ENCODE results near the gene PXMP2. TPM values are rescaled to one million over a fixed set of nuclear protein-coding genes. Genes with fewer than 3 reads are reported as not detected.

The PXMP2 gene
- total RNA-seq, 2 donors from 2014 or later = 25.7 to 107 TPM

DNA sequence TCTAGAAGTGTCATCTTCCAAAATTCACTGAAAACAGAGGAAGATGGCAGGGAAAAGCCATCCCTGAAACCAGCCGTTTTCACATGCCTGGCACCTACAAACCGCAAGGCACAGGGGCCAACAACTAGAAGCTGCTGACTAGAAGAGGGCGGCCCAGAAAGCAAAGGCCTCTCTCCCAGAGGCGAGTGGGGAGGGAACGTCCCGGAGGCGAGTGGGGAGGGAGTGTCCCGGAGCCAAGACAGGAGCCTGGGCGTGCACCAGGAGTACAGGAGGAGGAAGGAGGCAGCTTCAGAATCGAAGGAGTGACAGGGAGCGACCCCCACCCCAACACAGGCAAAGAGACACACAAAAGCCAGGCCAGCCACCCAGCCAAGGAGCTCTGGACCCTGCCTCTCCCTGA, 53.3 kb downstream of the PXMP2 start:
- no peaks in the 10 kb centered on the region for H3K4me1 ChIP-seq (replicated peaks)
- no peak for DNase-seq (ENCODE audit: low spot score)
- no peaks in the 10 kb centered on the region for H3K27me3 ChIP-seq (replicated peaks; ENCODE audit: insufficient read depth)
- H3K27ac ChIP-seq = no peak overlapping the region
- TF ChIP-seq CTCF (IDR thresholded peaks at IDR 0.05) (no peak), POLR2A (IDR thresholded peaks at IDR 0.05) (no peak), POLR2AphosphoS5 (IDR thresholded peaks at IDR 0.05) (no peak)
- 85% methylated on average over 11 of the region's 11 CpGs for WGBS
- intact Hi-C loops (cut with DNase I) = no loop called here
- H3K36me3 ChIP-seq = peaks cover 0 to 25% of the 10 kb centered on the region in 2 donors
- no peak overlapping the region for H3K4me3 ChIP-seq
- H3K9me3 ChIP-seq = no peaks in the 10 kb centered on the region

GRCh38 chr12:132741620-132742019, 54.2 kb downstream of the PXMP2 start:
- intact Hi-C loops (cut with DNase I) = no loop called here
- Histone ChIP-seq H3K36me3 (peaks cover 1 to 20% of the 10 kb centered on the region in 2 donors), H3K4me3 (no peak overlapping the region), H3K4me1 (replicated peaks) (no peaks in the 10 kb centered on the region), H3K27me3 (replicated peaks; ENCODE audit: insufficient read depth) (no peaks in the 10 kb centered on the region), H3K9me3 (no peaks in the 10 kb centered on the region), H3K27ac (no peak overlapping the region)
- 91% methylated on average over 8 of the region's 8 CpGs for WGBS
- DNase-seq (ENCODE audit: low spot score) = no peak
- TF ChIP-seq POLR2AphosphoS5 (IDR thresholded peaks at IDR 0.05) = no peak
- no peak for TF ChIP-seq POLR2A (IDR thresholded peaks at IDR 0.05)
- no peak for TF ChIP-seq CTCF (IDR thresholded peaks at IDR 0.05)

DNA sequence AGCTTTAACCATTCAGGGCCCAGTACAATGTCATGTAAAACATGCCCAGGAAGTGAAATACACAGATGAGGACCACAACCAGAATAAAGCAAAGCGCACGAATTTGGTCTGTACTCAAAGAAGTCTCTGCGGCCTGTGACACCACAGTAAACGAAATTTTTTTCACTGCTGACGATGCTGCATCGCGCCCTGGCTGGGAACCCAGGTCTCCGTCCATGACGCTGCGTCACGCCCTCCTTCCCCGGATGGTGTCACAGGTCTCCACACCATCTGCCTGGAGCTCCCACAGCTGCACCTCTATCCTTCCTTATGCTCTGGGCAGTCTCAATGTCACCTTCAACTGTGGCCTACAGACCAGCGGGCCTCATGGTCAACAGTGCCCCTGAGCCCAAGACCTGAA, 56.4 kb downstream of the PXMP2 start:
- WGBS = 94% methylated on average over 13 of the region's 13 CpGs
- Histone ChIP-seq H3K4me1 (replicated peaks) (no peaks in the 10 kb centered on the region), H3K4me3 (no peak overlapping the region), H3K36me3 (peaks cover 16 to 29% of the 10 kb centered on the region in 2 donors), H3K27ac (no peak overlapping the region), H3K9me3 (no peaks in the 10 kb centered on the region), H3K27me3 (replicated peaks; ENCODE audit: insufficient read depth) (no peaks in the 10 kb centered on the region)
- intact Hi-C loops (cut with DNase I) = no loop called here
- no peak for TF ChIP-seq POLR2AphosphoS5 (IDR thresholded peaks at IDR 0.05)
- no peak for TF ChIP-seq POLR2A (IDR thresholded peaks at IDR 0.05)
- no peak for TF ChIP-seq CTCF (IDR thresholded peaks at IDR 0.05)
- no peak for DNase-seq (ENCODE audit: low spot score)

GRCh38 chr12:132746613-132747012, 59.2 kb downstream of the PXMP2 start:
- WGBS = 85% methylated on average over 3 of the region's 3 CpGs
- H3K9me3 ChIP-seq = no peaks in the 10 kb centered on the region
- intact Hi-C loops (cut with DNase I) = no loop called here
- no peak overlapping the region for H3K4me3 ChIP-seq
- no peaks in the 10 kb centered on the region for H3K4me1 ChIP-seq (replicated peaks)
- H3K36me3 ChIP-seq = peaks cover 22 to 30% of the 10 kb centered on the region in 2 donors
- DNase-seq (ENCODE audit: low spot score) = no peak
- no peak for TF ChIP-seq POLR2AphosphoS5 (IDR thresholded peaks at IDR 0.05)
- TF ChIP-seq POLR2A (IDR thresholded peaks at IDR 0.05) = no peak
- TF ChIP-seq CTCF (IDR thresholded peaks at IDR 0.05) = no peak
- H3K27ac ChIP-seq = no peak overlapping the region
- H3K27me3 ChIP-seq (replicated peaks; ENCODE audit: insufficient read depth) = no peaks in the 10 kb centered on the region

GRCh38 chr12:132747395-132747794, 60.0 kb downstream of the PXMP2 start:
- no peak overlapping the region for H3K4me3 ChIP-seq
- H3K4me1 ChIP-seq (replicated peaks) = no peaks in the 10 kb centered on the region
- 97% methylated on average over 11 of the region's 11 CpGs for WGBS
- no peaks in the 10 kb centered on the region for H3K9me3 ChIP-seq
- TF ChIP-seq CTCF (IDR thresholded peaks at IDR 0.05) (no peak), POLR2A (IDR thresholded peaks at IDR 0.05) (no peak), POLR2AphosphoS5 (IDR thresholded peaks at IDR 0.05) (no peak)
- no peak overlapping the region for H3K27ac ChIP-seq
- no peak for DNase-seq (ENCODE audit: low spot score)
- peaks cover 22 to 30% of the 10 kb centered on the region in 2 donors for H3K36me3 ChIP-seq
- intact Hi-C loops (cut with DNase I) = no loop called here
- H3K27me3 ChIP-seq (replicated peaks; ENCODE audit: insufficient read depth) = no peaks in the 10 kb centered on the region
